ENCODE data around the gene KIAA1549. TPM values are rescaled to one million over a fixed set of nuclear protein-coding genes. Genes with fewer than 3 reads are reported as not detected.

KIAA1549 gene
- total and polyA plus RNA-seq, 8 donors, result 0.15 to 7.8 (median 1.4) TPM

GRCh38 chr7:138903859-138904435, 77.2 kb downstream of the KIAA1549 start:
- H3K27me3 ChIP-seq, result no peaks in the 10 kb centered on the region
- 76 to 95% (median 92%) methylated on average over 14 of the region's 14 CpGs for WGBS, 5 donors
- no peaks in the 10 kb centered on the region for H3K9me3 ChIP-seq
- no peak overlapping the region for H3K4me3 ChIP-seq
- no peak overlapping the region for H3K27ac ChIP-seq
- TF ChIP-seq POLR2AphosphoS5 (IDR thresholded peaks at IDR 0.05) (no peak), EP300 (IDR thresholded peaks at IDR 0.05) (no peak), CTCF (IDR thresholded peaks at IDR 0.05) (no peak), POLR2A (IDR thresholded peaks at IDR 0.05) (no peak)
- peaks cover 0 to 27% (median 10%) of the 10 kb centered on the region in 4 donors for H3K36me3 ChIP-seq
- intact Hi-C loops (cut with DNase I; ENCODE audit: low total_unique reads), result no loop called here
- no peak for DNase-seq
- no peaks in the 10 kb centered on the region for H3K4me1 ChIP-seq

GRCh38 chr7:138903186-138903820, 77.9 kb downstream of the KIAA1549 start:
- WGBS, 5 donors, result 77 to 81% (median 78%) methylated on average over 10 of the region's 10 CpGs
- DNase-seq, result peak in 1 of 2 donors; percentile 48

GRCh38 chr7:138902161-138902560, 79.0 kb downstream of the KIAA1549 start:
- Histone ChIP-seq H3K4me1 (no peaks in the 10 kb centered on the region), H3K27ac (no peak overlapping the region), H3K4me3 (no peak overlapping the region), H3K27me3 (no peaks in the 10 kb centered on the region), H3K36me3 (peaks cover 0 to 25% (median 12%) of the 10 kb centered on the region in 4 donors), H3K9me3 (no peaks in the 10 kb centered on the region)
- 88 to 99% (median 89%) methylated on average over 3 of the region's 3 CpGs for WGBS, 5 donors
- TF ChIP-seq EP300 (IDR thresholded peaks at IDR 0.05), result no peak
- no peak for TF ChIP-seq POLR2A (IDR thresholded peaks at IDR 0.05)
- no peak for TF ChIP-seq POLR2AphosphoS5 (IDR thresholded peaks at IDR 0.05)
- no peak for TF ChIP-seq CTCF (IDR thresholded peaks at IDR 0.05)
- intact Hi-C loops (cut with DNase I; ENCODE audit: low total_unique reads), result no loop called here
- DNase-seq, result no peak

More at GRCh38 chr7:138903186-138903820, 77.9 kb downstream of the KIAA1549 start:
- H3K27me3 ChIP-seq, result no peaks in the 10 kb centered on the region
- H3K9me3 ChIP-seq, result no peaks in the 10 kb centered on the region
- no peak overlapping the region for H3K27ac ChIP-seq
- no peaks in the 10 kb centered on the region for H3K4me1 ChIP-seq
- H3K36me3 ChIP-seq, result peaks cover 0 to 25% (median 11%) of the 10 kb centered on the region in 4 donors
- intact Hi-C loops (cut with DNase I; ENCODE audit: low total_unique reads), result no loop called here
- TF ChIP-seq POLR2A (IDR thresholded peaks at IDR 0.05), result no peak
- no peak for TF ChIP-seq POLR2AphosphoS5 (IDR thresholded peaks at IDR 0.05)
- TF ChIP-seq EP300 (IDR thresholded peaks at IDR 0.05), result no peak
- no peak for TF ChIP-seq CTCF (IDR thresholded peaks at IDR 0.05)
- H3K4me3 ChIP-seq, result no peak overlapping the region

- Histone ChIP-seq H3K4me1 (no peaks in the 10 kb centered on the region), H3K9me3 (no peaks in the 10 kb centered on the region), H3K4me3 (no peak overlapping the region), H3K36me3 (peaks cover 0 to 25% (median 10%) of the 10 kb centered on the region in 4 donors), H3K27me3 (no peaks in the 10 kb centered on the region), H3K27ac (no peak overlapping the region)
- intact Hi-C loops (cut with DNase I; ENCODE audit: low total_unique reads), result no loop called here
- 73 to 79% (median 76%) methylated on average over 12 of the region's 12 CpGs for WGBS, 5 donors
- no peak for DNase-seq
- TF ChIP-seq CTCF (IDR thresholded peaks at IDR 0.05) (no peak), POLR2A (IDR thresholded peaks at IDR 0.05) (no peak), EP300 (IDR thresholded peaks at IDR 0.05) (no peak), POLR2AphosphoS5 (IDR thresholded peaks at IDR 0.05) (no peak)
These were observed 81.0 kb downstream of the KIAA1549 start for GRCh38 chr7:138900035-138900828.

Measured in stomach (tissue), 9 donors.